RKO (cell line): Measurements from ENCODE around the gene TNRC6B.
A peak's percentile ranks its signal among the peaks of the same experiment; 100 is the strongest.

Experiments used
- DNase-seq: peaks from one replicate; pipeline ENCODE4 v3.0.0-alpha.2; 2016; ENCODE audit warnings: low spot score

TNRC6B gene

DNA sequence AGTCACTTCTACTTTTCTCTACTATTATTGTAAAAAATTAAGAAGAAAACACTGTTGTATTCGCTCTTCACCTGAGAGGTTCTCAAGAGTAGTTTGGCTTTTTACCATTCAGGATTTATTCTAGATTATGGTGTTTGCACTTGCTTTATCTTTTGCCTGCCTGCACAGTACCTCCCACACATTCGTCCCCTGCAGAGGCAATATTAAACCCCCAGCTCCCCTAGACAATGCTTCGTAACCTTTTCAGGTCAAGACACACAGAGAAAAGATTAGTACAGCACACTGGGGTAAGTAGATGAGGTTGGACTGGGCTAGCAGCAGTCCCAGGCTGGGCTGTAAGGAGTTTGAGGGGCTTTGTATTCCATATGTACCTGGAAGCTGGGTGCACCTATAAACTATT is 62.4 kb downstream of the TNRC6B start:
- DNase-seq, result no peak

DNA sequence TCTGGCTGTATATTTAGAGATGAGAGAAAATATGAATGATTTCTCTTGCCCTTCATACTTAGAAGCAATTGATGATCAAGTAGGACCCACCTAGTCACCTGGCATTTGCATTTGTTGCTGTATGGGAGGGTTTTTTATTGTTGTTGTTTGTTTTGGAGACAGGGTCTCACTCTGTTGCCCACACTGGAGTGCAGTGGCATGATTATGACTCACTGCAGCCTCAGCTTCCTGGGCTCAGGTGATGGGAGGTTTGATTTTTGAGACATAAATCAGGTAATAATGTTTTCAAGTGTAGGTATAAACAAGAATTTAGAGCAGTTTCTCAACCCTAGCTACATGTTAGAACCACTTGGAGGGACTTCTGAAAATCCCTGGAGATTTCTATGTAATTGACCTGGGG is 63.0 kb downstream of the TNRC6B start:
- DNase-seq, result no peak

DNA sequence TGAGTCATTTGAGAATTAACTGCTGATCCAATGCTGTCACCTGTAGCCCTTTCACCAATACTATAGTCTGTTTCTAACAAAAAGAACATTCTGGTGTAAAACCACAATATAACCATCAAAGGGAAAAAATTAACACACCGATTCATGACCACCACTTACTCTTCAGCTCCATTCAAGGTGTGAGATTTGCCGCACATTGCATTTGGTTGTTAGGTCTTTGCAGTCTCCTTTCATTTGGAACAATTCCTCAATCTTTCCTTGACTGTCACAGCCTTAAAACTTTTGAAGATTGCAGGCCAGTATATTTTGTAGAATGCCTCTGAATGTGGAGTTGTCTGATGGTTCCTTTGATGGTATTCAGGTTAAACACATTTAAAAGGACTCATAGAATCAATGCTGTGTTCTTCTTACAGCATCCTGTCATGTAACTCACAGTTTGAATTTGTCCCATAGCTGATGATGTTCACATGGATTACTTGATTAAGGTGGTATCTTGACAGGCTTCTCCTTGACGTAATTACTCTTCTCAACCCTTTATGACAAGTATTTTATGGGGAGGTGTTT is 63.6 kb downstream of the TNRC6B start:
- DNase-seq, result no peak

DNA sequence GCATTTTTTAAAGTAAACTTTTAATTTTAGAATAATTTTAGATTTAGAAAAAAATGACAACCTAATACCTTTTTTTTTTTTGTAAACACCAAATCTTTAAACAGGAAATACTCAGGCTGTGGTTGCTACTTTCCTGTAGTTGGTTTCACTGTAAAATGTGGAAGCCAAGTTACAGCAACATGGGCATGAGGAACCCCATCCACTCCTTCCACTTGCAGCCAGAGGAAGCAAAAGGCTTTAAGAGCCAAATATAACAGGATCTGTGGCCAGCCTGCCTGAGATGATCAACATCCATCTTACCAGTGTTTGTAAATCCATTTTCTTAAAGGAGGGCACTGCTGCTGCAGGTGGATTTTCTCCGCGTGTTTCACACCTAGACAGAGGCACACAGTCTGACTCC is 66.2 kb downstream of the TNRC6B start:
- no peak for DNase-seq

DNA sequence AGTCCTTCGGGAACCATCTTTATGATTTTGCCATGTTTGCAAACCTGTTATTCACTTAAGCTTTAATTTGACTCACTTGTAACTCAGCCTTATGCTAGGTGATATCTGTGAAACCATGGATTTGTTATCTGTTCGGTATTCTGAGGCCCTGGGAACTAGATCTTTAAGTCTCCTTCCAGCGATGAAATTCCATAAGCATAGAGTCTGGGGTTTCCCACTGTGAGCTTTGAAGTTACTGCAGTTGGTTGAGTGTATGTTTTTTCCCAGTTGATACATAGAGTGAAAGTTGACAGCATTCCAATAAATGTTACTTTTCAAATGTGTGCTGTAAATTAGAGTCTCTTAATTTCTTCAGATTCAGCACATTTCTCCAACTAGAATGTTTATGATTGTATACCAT is 66.9 kb downstream of the TNRC6B start:
- no peak for DNase-seq

DNA sequence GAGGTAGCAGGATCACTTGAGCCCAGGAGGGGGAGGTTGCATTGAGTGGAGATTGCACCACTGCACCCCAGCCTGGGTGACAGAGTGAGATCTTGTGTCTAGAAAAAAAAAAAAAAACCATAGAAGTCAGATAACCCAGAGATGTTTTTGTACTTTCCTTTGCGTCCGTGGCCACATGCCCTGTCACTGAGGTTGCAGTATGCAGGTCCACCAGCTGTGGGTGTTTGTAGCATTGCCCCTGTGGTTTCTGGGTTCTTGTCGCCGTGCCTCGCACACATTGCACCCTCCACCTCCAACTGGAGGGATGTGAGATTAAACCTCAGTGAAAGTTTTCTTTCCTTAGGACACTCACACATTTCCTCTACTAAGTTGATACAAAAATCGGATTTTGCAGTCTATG is 70.3 kb downstream of the TNRC6B start:
- no peak for DNase-seq

DNA sequence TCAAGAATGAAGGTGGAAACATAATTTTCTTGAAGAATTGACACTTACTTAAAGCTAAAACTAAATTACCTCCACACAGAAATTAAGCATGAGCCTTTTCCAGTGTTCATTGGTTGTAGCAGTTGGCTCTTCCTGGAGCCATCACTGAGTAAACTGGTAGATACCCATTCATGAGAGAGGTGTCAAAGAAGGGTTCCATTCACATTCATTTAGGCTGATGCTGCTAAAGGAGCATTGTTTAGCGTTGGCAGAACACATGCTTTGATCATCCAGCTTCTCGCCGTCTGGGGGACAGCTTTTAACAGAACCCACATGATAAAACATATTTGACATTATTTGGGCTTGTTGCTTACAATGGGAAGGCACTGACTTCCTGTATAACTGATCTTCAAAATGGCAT is 71.6 kb downstream of the TNRC6B start:
- DNase-seq, result no peak

DNA sequence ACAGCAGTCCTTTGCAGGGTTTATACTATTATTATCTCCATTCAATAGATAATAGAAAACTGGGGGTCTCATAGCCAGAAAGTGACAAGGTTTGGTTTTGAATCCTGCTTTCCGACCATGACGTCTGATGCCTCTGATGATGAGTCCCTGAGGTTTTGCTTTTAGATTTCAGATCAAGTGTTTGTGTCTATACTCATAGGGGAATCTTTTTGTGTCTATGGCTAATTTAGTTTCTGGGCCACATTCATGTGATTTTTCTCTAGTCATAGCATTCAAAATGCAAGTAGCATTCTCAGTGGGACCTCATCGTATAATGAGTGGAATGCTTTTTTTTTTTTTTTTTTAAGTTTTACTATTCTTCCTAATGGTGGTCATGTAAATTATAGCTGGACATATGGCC is 72.9 kb downstream of the TNRC6B start:
- no peak for DNase-seq

DNA sequence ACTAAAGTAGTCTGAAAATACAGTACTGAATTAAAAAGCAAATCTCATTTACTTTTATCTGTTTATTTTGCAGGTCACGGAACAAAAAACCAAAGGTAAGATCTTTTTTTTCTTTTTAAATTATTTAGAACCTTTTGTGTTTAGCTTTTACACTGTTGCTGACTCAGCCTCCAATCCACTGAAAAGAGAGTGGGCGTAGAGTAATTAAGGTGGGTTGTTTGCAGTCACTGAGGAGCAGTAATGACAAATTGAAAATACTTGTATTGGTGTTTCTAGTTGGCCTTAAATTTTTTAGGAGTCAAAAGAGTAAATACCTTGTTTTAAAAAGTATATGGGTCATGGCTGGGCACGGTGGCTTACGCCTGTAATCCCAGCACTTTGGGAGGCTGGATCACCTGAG is 73.4 kb downstream of the TNRC6B start:
- DNase-seq, result no peak

DNA sequence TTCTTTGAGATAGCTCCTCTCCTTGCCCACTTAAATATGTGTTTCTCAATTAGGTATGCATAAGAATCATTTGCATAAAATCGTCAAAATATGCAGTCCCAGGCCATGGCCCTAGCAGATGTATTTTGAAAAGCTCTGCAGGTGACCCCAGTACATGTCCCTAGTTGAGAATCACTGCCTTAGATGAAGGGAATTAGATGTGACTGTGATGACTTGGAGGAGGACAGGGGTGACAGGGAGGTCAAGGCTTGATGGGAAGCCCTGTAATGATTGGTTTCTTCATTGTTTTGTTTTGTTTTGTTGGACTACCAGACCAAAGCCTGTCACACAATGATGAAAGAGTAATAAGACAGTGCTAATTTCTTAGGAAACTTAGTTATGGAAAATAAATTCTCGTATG is 74.4 kb downstream of the TNRC6B start:
- no peak for DNase-seq

DNA sequence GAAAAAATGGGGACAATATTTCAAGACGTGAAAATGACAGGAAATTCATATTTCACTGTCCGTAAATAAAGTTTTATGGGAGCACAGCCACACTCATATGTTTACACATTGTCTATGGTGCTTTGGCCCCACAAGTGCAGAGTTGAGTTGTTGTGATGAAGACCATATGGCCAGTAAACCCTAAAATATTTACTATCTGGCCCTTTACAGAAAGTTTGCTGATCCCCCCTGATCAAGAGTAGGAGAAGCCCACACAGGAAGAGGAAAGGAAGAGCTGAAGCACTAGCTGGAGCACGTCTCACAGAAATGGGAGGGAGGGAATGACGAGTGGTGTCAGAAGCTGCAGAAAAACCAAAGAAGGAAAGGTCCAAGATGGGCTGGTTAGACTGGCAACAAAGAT is 78.8 kb downstream of the TNRC6B start:
- no peak for DNase-seq

DNA sequence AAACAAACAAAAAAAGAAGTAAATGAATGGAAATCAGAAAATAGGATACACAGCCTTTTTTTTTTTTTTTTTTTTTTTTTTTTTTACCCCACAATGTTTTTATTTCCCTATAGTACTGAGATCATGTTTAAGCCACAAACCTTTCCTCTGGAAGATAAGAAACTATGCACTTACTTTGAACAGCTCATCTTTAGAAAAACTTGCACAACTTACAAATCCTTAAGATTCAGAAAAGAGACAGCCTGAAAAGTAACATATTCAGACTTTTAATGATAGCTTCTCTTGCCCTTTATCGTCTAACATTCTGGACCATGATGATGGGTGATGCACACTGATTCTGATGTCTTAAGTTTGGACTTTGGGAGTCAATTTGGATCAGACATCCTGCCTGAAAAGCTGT is 80.3 kb downstream of the TNRC6B start:
- DNase-seq, result no peak

DNA sequence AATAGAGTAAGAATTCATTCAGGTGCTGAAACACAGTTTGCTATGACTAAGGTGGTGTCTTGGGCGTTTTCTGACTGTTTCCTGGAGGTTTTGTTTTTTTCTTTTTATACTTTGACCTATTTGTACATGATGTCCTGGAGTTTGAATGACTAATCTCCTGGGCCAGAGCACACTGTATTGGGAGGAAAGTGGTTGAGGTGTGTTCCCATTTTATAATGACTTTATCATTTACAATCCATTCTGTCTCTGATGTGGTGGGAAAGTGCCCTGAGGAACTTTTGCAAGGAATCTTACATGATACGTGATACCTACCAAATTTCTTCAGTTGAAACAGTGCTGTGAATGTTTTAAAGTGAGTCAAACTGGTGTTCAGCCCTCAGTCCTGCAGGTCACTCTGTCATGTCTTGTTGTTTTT is 80.8 kb downstream of the TNRC6B start:
- no peak for DNase-seq

DNA sequence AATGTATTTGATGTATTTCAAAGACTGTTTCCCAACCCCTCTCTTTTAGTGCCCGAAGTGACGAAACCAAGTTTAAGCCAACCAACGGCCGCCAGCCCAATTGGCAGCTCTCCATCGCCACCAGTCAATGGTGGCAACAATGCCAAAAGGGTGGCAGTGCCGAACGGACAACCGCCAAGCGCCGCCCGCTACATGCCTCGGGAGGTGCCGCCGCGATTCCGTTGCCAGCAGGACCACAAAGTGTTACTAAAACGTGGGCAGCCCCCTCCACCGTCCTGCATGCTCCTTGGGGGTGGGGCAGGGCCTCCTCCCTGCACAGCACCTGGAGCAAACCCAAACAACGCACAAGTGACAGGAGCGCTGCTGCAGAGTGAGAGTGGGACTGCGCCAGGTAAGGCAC is 84.1 kb downstream of the TNRC6B start:
- DNase-seq, result no peak

DNA sequence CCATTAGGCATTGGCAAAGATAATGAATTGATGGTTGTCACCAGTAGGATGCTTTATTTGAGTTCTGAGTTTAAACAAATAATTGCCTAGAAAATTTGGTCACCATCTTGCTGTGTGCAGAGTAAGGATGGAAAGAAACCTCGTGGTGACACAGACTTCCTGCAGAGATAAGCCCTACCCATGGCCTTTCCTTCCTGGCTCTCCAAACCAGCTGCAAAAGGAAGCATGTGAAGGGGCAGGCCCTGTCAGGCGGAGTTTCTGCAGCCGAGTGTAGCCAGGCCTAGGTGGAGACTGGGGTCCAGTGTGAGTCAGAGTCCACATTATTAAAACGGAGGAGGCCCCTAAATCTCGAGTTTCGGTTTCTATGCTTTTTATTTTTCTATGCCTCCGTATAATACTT is 85.5 kb downstream of the TNRC6B start:
- DNase-seq, result no peak

DNA sequence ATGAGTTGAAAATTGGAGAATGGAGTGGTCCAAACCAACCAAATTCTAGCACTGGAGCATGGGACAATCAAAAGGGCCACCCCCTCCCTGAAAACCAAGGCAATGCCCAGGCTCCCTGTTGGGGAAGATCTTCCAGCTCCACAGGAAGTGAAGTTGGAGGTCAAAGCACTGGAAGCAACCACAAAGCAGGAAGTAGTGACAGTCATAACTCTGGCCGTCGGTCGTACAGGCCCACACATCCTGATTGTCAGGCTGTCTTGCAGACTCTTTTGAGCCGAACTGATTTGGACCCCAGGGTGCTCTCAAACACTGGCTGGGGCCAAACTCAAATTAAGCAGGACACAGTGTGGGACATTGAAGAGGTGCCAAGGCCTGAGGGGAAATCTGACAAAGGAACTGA is 88.1 kb downstream of the TNRC6B start:
- no peak for DNase-seq

DNA sequence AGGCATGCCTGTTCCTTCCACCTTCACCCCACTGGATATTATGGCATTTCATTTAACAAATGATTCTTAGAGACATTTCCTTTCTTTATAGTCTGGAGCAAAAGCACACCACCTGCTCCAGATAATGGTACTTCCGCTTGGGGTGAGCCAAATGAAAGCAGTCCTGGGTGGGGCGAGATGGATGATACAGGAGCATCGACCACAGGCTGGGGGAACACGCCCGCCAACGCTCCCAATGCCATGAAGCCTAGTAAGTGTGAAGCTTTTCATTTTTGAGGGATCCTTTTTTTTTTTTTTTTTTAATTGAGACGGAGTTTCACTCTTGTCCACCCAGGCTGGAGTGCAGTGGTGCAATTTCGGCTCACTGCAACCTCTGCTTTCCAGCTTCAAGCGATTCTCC is 92.3 kb downstream of the TNRC6B start:
- DNase-seq, result no peak

DNA sequence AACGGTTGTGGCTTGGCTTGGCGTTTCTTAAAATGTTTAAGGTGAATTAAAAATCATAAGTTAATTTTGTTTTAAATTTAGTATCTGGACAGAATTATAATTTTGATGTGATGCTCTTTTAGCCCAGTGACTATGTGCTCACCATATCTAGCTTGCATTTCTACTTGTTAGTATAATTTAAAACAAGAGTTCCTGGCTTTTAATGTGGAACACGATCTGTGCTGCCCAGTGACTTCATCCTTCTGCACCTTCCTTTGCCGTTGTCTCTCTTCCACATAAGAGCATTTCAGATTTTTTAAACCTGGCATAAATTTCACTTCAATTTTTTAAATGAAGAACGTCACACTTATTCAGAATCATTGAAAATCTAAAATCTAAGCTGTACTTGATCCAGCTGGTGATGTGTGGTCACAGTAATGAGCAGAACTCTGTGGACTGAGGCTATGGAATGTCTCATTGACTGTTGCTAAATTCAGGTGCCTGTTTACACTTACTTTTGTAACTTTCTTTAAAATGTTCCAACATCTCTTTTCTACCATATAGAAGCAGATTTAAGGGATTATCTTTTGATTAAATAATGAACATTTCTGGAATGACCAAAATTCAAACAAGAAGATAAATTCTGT is 93.1 kb downstream of the TNRC6B start:
- no peak for DNase-seq

DNA sequence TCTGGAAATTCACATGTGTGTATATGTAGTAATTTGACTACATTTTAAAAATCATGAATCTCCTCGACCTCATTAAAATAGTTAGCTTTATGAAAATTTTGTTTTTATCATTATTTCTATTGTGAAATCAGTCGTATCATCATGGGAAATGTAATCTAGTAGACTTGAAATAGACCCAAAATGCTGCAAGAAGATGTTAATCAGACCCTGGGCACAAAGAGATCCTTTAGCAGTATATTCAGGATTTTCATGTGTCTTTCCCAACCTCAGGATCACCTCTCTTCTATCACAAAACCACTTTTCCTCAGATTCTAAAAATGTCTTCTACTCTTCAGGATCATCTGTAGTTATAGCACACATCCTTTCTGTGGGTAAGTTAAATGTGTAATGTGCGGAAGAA is 93.7 kb downstream of the TNRC6B start:
- DNase-seq, result no peak

DNA sequence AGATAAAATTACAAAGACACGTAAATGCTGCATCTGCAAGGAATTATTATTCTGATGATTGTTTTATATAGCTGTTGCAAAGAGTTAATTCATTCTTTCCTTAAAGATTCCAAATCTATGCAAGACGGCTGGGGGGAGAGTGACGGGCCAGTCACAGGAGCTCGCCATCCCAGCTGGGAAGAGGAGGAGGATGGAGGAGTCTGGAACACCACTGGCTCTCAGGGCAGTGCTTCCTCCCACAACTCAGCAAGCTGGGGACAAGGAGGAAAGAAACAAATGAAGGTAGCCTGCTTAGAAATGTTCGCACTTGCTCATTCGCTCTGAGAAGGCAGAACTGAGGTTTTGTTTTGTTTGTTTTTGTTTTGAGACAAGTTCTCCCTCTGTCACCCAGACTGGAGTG is 95.6 kb downstream of the TNRC6B start:
- no peak for DNase-seq

DNA sequence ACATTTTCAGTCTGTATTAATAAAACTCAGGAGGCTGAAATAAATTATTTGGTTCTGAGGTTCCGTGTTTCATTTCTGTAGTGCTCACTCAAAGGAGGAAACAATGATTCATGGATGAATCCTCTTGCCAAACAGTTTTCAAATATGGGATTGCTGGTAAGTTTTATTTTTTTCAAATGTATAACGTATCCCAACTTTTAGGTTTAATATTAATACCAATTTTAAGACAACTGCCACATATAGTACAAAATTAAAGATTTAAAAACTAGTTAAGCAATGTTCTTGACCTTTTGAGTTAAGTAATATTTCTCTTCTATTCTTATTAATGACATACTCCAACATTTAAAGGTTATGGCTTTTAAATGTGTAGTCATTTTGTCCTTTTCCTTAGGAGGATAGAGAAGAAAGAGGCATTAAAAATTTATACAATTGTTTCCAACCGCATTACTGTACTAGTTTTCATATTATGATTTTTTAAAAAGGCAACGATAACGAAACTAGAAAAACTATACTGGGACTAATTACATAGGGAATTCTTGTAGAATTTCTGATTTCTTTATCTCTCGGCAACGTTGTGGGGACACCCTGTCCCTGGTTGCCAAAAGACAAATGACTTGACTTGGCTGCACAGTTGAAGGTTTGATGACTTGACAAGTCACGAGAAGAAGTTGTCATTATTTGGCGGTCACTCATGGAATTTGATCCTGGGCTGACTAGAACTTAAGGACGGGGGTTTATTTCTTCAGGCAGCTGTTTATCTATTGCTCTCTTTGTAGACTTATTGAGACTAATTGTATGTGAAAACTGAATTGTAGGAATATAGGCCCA is 99.5 kb downstream of the TNRC6B start:
- DNase-seq, result peak; percentile 64

DNA sequence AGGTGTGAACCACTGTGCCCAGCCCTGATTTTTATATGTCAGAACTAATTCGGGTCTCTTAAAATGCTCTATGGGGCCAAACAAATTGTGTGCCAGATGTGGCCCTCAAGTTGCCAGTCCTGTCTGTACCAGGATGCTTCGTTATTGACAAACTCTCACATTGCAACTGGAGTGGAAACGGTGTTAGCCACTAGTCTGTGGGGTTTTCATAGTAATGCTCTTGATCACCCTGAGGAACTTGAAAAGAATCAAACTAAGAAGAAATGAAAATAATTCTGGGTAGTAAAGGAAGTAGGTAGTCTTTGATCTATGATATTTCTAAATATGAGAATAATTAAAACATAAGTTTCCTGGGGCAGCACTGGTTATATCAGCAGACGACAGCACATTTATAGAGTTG is 101.3 kb downstream of the TNRC6B start:
- no peak for DNase-seq

DNA sequence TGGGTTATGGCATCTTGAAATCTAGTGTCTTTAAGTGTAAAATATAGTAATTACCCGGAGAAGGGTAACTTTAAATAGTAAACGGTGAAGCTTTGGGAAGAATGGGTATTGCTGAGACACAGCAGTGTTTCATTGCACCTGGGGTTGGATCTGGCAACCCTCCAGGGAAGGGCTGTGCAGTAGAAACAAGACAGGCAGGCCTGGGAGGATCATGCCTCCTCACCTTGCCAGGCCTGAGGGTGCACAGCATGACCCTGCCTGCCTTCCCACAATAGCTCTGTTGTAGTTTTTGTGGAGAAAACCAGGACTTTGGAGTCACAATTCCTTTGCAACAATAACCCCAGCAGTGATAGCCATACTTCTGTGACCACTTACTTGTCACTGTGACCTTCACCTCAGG is 104.0 kb downstream of the TNRC6B start:
- DNase-seq, result no peak

DNA sequence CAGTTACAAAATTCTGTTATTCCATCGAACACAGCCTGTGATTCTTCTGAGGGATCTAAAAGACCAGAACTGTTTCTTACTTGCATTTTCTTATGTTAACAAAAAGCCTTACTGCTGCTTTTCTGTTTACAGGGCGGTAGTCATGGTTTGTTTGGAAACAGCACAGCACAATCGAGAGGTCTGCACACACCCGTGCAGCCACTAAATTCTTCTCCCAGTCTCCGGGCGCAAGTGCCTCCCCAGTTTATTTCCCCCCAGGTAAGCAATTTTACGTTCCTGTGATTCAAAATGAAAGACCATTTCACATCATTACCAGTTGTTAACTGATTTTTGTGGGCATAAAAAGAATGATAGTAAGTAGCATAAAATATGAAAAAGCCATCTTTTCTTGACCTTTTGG is 107.8 kb downstream of the TNRC6B start:
- no peak for DNase-seq
